Liver (tissue), 9 donors: Measurements from ENCODE around the gene TTC23. TPM values are rescaled to one million over a fixed set of nuclear protein-coding genes. Genes with fewer than 3 reads are reported as not detected.

ENCODE experiments used
- DNase-seq: peaks from one replicate; pipeline ENCODE4 v3.0.0-alpha.2; 2017; ENCODE audit warnings: low spot score
- H3K27ac ChIP-seq, 2 donors: one replicate each; pipeline ENCODE4 v1.7.0; 2013; ENCODE audit warnings: inconsistent platforms in 2 of 2, low read length in 2 of 2, control low read depth in 1 of 2, low read depth in 1 of 2, mild to moderate bottlenecking in 1 of 2
- H3K27me3 ChIP-seq, 4 donors: one replicate each; pipeline versions ENCODE4 v1.6.1 to v1.7.0; 2013; ENCODE audit warnings: low read length in 3 of 4, inconsistent platforms in 1 of 4, mild to moderate bottlenecking in 1 of 4, moderate library complexity in 1 of 4; ENCODE audit not compliant: control insufficient read depth in 4 of 4, insufficient read depth in 4 of 4
- H3K36me3 ChIP-seq, 4 donors: one replicate each; pipeline versions ENCODE4 v1.6.1 to v1.7.0; 2013; ENCODE audit warnings: low read length in 3 of 4, mild to moderate bottlenecking in 3 of 4, low read depth in 1 of 4, moderate library complexity in 1 of 4; ENCODE audit not compliant: control insufficient read depth in 4 of 4, insufficient read depth in 3 of 4
- H3K4me1 ChIP-seq, 4 donors: one replicate each; pipeline versions ENCODE4 v1.6.1 to v1.7.0; 2013; ENCODE audit warnings: low read length in 3 of 4, mild to moderate bottlenecking in 3 of 4, moderate library complexity in 1 of 4; ENCODE audit not compliant: control insufficient read depth in 4 of 4, insufficient read depth in 4 of 4
- H3K4me3 ChIP-seq, 3 donors: one replicate each; pipeline versions ENCODE4 v1.6.1 to v1.7.0; 2013; ENCODE audit warnings: low read length in 3 of 3, control low read depth in 1 of 3, low read depth in 1 of 3, mild to moderate bottlenecking in 1 of 3
- H3K9ac ChIP-seq, 2 donors: one replicate each; pipeline ENCODE4 v1.7.0; 2013; ENCODE audit warnings: low read length in 2 of 2, mild to moderate bottlenecking in 2 of 2, moderate library complexity in 2 of 2, control low read depth in 1 of 2, low read depth in 1 of 2
- H3K9me3 ChIP-seq, 4 donors: one replicate each; pipeline versions ENCODE4 v1.6.1 to v1.7.0; 2013; ENCODE audit warnings: low read length in 3 of 4; ENCODE audit not compliant: control insufficient read depth in 4 of 4
- EGR1 ChIP-seq, 2 donors: IDR thresholded peaks; 2 replicates each; pipeline ENCODE4 v1.6.1; 2016 to 2018; ENCODE audit warnings: antibody characterized with exemption in 2 of 2, low read depth in 2 of 2
- FOXA1 ChIP-seq: IDR thresholded peaks from 2 replicates; pipeline ENCODE4 v1.6.1; 2016; ENCODE audit warnings: antibody characterized with exemption
- FOXA2 ChIP-seq: IDR thresholded peaks from 2 replicates; pipeline ENCODE4 v1.6.1; 2016; ENCODE audit warnings: antibody characterized with exemption
- GABPA ChIP-seq, 2 donors: IDR thresholded peaks in 1 of 2; conservative IDR thresholded peaks in 1 of 2; 2 replicates each; pipeline ENCODE4 v1.6.1; 2016; ENCODE audit warnings: antibody characterized with exemption in 2 of 2, mild to moderate bottlenecking in 1 of 2, moderate library complexity in 1 of 2
- HNF4A ChIP-seq, 2 donors: conservative IDR thresholded peaks; 2 replicates each; pipeline ENCODE4 v1.6.1; 2016; ENCODE audit warnings: antibody characterized with exemption in 2 of 2, mild to moderate bottlenecking in 2 of 2
- HNF4G ChIP-seq: IDR thresholded peaks from 2 replicates; pipeline ENCODE4 v1.6.1; 2016; ENCODE audit warnings: antibody characterized with exemption
- JUND ChIP-seq, 2 donors: IDR thresholded peaks; 2 replicates each; pipeline ENCODE4 v1.6.1; 2016; ENCODE audit warnings: antibody characterized with exemption in 2 of 2
- NR2F2 ChIP-seq: IDR thresholded peaks from 2 replicates; pipeline ENCODE4 v1.6.1; 2016; ENCODE audit warnings: antibody characterized with exemption
- RXRA ChIP-seq, 2 donors: IDR thresholded peaks; 2 replicates each; pipeline ENCODE4 v1.6.1; 2017 to 2018; ENCODE audit warnings: antibody characterized with exemption in 2 of 2, mild to moderate bottlenecking in 1 of 2
- SP1 ChIP-seq: IDR thresholded peaks from 2 replicates; pipeline ENCODE4 v1.6.1; 2018; ENCODE audit warnings: antibody characterized with exemption, mild to moderate bottlenecking
- TAF1 ChIP-seq: conservative IDR thresholded peaks from 2 replicates; pipeline ENCODE4 v1.6.1; 2016; ENCODE audit warnings: antibody characterized with exemption, mild to moderate bottlenecking
- YY1 ChIP-seq: IDR thresholded peaks from 2 replicates; pipeline ENCODE4 v1.6.1; 2016; ENCODE audit warnings: antibody characterized with exemption, mild to moderate bottlenecking
- WGBS: extraction: QIAGEN DNeasy Blood & Tissue Kit; methylation state at CpG from one replicate; pipeline ENCODE4 v1.1.7; 2013; 5-methylcytosine and 5-hydroxymethylcytosine counted together
- polyA plus RNA-seq, 2 donors: library from polyadenylated mRNA; stranded (reverse) in 1 of 2; unstranded in 1 of 2; fragments of 200-250 nt in 1 of 2; fragments of >200 nt in 1 of 2; fragmentation: Nextera tagmentation in 1 of 2; extraction: Ambion mirVana in 1 of 2; gene quantifications; one replicate each; pipeline versions ENCODE4 v1.2.1 to v1.2.3, GENCODE V29; 2013 to 2015
- total RNA-seq, 2 donors: library from RNA; depleted of rRNA; stranded (reverse); fragments of >200 nt; gene quantifications; one replicate each; pipeline ENCODE4 v1.2.3, GENCODE V29; 2014
- TF ChIP-seq, protein P1 (sequence below): IDR thresholded peaks from 2 replicates; pipeline ENCODE4 v1.6.1; 2016; ENCODE audit warnings: antibody characterized with exemption, mild to moderate bottlenecking
- TF ChIP-seq, protein P2 (sequence below): fragments of 150-350 bp; IDR thresholded peaks from 2 replicates; pipeline ENCODE4 v1.5.1; 2017; ENCODE audit warnings: improper control_type of control experiment, low read depth, low read length; ENCODE audit not compliant: missing input control
- TF ChIP-seq, protein P3 (sequence below): IDR thresholded peaks from 2 replicates; pipeline ENCODE4 v1.6.1; 2016; ENCODE audit warnings: antibody characterized with exemption
- TF ChIP-seq, protein P4 (sequence below): IDR thresholded peaks from 2 replicates; pipeline ENCODE4 v1.6.1; 2016; ENCODE audit warnings: antibody characterized with exemption
- donor health status: healthy.
- donor health status: healthy.
- donor health status: healthy.
- donor health status: healthy.
- donor health status: healthy.

TTC23 gene
- total and polyA plus RNA-seq, 4 donors = 3.7 to 12.3 (median 7.2) TPM

DNA sequence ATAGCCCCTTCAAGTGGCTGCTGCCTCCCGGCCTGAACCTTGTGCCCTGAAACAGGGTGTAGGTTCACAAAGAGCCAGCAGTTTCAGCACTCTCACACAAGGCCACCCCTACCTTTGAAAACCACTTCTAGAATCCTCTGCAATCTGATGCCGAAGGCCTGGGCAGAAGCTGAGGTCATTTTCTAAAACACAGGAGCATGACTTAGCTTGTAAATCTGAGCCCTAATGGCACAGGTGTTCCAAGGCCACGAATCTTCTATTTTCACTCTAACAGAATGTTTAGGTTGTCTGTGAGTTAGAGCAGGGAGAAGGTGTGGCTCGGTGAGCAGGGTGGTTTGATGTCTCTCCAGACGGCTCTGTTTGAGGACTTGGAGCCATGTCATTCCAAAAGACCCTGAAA, 82.2 kb downstream of the TTC23 start:
- no peak overlapping the region for H3K9ac ChIP-seq
- no peaks in the 10 kb centered on the region for H3K9me3 ChIP-seq
- no peak overlapping the region for H3K27ac ChIP-seq
- no peak for DNase-seq
- 88% methylated on average over 5 of the region's 5 CpGs for WGBS
- peaks cover 0 to 12% (median 5%) of the 10 kb centered on the region in 4 donors for H3K36me3 ChIP-seq
- no peaks in the 10 kb centered on the region for H3K27me3 ChIP-seq
- peaks cover 0 to 6% (median 3%) of the 10 kb centered on the region in 4 donors for H3K4me1 ChIP-seq
- no peak for TF ChIP-seq YY1
- no peak for TF ChIP-seq RXRA (IDR thresholded peaks at IDR 0.05)
- TF ChIP-seq, protein P1, sequence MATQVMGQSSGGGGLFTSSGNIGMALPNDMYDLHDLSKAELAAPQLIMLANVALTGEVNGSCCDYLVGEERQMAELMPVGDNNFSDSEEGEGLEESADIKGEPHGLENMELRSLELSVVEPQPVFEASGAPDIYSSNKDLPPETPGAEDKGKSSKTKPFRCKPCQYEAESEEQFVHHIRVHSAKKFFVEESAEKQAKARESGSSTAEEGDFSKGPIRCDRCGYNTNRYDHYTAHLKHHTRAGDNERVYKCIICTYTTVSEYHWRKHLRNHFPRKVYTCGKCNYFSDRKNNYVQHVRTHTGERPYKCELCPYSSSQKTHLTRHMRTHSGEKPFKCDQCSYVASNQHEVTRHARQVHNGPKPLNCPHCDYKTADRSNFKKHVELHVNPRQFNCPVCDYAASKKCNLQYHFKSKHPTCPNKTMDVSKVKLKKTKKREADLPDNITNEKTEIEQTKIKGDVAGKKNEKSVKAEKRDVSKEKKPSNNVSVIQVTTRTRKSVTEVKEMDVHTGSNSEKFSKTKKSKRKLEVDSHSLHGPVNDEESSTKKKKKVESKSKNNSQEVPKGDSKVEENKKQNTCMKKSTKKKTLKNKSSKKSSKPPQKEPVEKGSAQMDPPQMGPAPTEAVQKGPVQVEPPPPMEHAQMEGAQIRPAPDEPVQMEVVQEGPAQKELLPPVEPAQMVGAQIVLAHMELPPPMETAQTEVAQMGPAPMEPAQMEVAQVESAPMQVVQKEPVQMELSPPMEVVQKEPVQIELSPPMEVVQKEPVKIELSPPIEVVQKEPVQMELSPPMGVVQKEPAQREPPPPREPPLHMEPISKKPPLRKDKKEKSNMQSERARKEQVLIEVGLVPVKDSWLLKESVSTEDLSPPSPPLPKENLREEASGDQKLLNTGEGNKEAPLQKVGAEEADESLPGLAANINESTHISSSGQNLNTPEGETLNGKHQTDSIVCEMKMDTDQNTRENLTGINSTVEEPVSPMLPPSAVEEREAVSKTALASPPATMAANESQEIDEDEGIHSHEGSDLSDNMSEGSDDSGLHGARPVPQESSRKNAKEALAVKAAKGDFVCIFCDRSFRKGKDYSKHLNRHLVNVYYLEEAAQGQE = no peak
- no peak for TF ChIP-seq GABPA (IDR thresholded peaks at IDR 0.05 in 1 of 2, conservative IDR thresholded peaks at IDR 0.05 in 1 of 2)
- no peak for TF ChIP-seq NR2F2
- no peak for TF ChIP-seq FOXA2
- no peak for TF ChIP-seq HNF4G
- TF ChIP-seq JUND (IDR thresholded peaks at IDR 0.05) = no peak
- TF ChIP-seq, protein P2, sequence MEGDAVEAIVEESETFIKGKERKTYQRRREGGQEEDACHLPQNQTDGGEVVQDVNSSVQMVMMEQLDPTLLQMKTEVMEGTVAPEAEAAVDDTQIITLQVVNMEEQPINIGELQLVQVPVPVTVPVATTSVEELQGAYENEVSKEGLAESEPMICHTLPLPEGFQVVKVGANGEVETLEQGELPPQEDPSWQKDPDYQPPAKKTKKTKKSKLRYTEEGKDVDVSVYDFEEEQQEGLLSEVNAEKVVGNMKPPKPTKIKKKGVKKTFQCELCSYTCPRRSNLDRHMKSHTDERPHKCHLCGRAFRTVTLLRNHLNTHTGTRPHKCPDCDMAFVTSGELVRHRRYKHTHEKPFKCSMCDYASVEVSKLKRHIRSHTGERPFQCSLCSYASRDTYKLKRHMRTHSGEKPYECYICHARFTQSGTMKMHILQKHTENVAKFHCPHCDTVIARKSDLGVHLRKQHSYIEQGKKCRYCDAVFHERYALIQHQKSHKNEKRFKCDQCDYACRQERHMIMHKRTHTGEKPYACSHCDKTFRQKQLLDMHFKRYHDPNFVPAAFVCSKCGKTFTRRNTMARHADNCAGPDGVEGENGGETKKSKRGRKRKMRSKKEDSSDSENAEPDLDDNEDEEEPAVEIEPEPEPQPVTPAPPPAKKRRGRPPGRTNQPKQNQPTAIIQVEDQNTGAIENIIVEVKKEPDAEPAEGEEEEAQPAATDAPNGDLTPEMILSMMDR = no peak
- TF ChIP-seq, protein P3, sequence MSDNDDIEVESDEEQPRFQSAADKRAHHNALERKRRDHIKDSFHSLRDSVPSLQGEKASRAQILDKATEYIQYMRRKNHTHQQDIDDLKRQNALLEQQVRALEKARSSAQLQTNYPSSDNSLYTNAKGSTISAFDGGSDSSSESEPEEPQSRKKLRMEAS = no peak
- no peak overlapping the region for H3K4me3 ChIP-seq

DNA sequence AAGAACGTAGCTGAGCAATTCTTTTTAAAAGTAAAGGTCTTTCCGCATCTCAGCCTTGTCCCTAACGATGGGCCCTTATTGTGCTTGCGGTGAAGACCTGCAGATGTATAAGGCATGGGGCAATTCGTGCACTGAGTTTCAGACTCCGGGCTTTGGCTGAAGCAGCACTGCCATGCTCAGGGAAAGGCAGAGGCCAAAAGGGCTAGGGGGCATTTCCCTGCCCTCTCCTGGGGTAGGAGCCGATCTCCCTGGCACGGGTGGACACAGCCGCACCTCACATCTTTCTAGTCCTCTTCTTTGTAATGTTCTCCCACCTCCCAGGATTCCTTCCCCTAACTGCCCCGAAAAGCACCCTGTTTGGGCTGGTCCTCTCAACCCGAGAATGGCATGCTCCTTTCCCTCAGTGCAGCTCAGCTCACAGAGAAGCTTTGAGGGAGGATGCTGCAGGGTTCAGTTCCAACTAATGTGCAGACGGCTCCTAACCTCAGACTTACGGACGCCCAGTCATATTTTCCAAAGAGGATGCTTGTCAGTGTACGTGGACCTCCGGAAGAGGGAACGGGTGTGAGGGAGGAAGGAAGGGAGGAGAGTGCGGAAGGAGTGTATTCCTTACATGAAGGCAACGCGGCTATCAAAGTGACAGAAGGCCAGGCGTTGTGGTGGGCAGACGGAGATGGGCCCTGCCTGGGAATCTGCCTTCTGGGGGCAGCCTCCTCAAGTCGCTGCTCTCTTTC, 83.3 kb downstream of the TTC23 start:
- 94% methylated on average over 23 of the region's 23 CpGs for WGBS
- no peak for DNase-seq
- H3K27ac ChIP-seq = no peak overlapping the region
- peaks cover 0 to 16% (median 7%) of the 10 kb centered on the region in 4 donors for H3K36me3 ChIP-seq
- no peaks in the 10 kb centered on the region for H3K27me3 ChIP-seq
- H3K4me1 ChIP-seq = peaks cover 0 to 6% (median 3%) of the 10 kb centered on the region in 4 donors
- H3K4me3 ChIP-seq = no peak overlapping the region
- no peaks in the 10 kb centered on the region for H3K9me3 ChIP-seq
- H3K9ac ChIP-seq = no peak overlapping the region
- TF ChIP-seq NR2F2 (no peak), FOXA1 (no peak), RXRA (IDR thresholded peaks at IDR 0.05) (no peak), HNF4A (conservative IDR thresholded peaks at IDR 0.05) (no peak), SP1 (no peak), HNF4G (no peak), TAF1 (no peak), EGR1 (IDR thresholded peaks at IDR 0.05; ENCODE audit: low read depth in 2 of 2) (no peak), YY1 (no peak)
- TF ChIP-seq, protein P1 = no peak
- TF ChIP-seq, protein P2 = no peak
- TF ChIP-seq, protein P4, sequence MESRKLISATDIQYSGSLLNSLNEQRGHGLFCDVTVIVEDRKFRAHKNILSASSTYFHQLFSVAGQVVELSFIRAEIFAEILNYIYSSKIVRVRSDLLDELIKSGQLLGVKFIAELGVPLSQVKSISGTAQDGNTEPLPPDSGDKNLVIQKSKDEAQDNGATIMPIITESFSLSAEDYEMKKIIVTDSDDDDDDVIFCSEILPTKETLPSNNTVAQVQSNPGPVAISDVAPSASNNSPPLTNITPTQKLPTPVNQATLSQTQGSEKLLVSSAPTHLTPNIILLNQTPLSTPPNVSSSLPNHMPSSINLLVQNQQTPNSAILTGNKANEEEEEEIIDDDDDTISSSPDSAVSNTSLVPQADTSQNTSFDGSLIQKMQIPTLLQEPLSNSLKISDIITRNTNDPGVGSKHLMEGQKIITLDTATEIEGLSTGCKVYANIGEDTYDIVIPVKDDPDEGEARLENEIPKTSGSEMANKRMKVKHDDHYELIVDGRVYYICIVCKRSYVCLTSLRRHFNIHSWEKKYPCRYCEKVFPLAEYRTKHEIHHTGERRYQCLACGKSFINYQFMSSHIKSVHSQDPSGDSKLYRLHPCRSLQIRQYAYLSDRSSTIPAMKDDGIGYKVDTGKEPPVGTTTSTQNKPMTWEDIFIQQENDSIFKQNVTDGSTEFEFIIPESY = no peak
- TF ChIP-seq, protein P3 = no peak
